PC-9 (cell line): Measurements from ENCODE around the gene CNP. TPM values are rescaled to one million over a fixed set of nuclear protein-coding genes. Genes with fewer than 3 reads are reported as not detected.

ENCODE experiments used
- BruUV-seq: library from RNA; stranded (reverse); fragments of 400-500 nt; replicated peaks from 2 replicates; lab custom pipeline; 2021; lab: Mats Ljungman, UMichigan
- CTCF ChIA-PET: fragments of 300-600 bp; sonication (Branson Sonifier 250); formaldehyde crosslinking; loops from one replicate; lab custom pipeline; 2022; ENCODE audit warnings: antibody characterized with exemption; lab: Charles Lee
- POLR2A ChIA-PET: fragments of 300-600 bp; sonication (Branson Sonifier 250); formaldehyde crosslinking; loops from one replicate; lab custom pipeline; 2022; ENCODE audit warnings: antibody characterized with exemption; ENCODE audit not compliant: unreplicated experiment; lab: Charles Lee
- DNase-seq, 2 experiments: peaks; one replicate each; pipeline versions ENCODE4 v3.0.0 to v3.0.0-alpha.2; 2015 to 2022; ENCODE audit warnings: mixed read lengths in 1 of 2
- H2AFZ ChIP-seq: fragments of 200-600 bp; sonication (generic); 2 replicates; pipeline ENCODE4 v1.8.1; 2017; ENCODE audit warnings: antibody characterized with exemption
- H3F3A ChIP-seq: fragments of 200-600 bp; sonication (generic); 2 replicates; pipeline ENCODE4 v1.8.1; 2017; ENCODE audit warnings: antibody characterized with exemption, mild to moderate bottlenecking, low read depth; ENCODE audit not compliant: insufficient read depth
- H3K27ac ChIP-seq: fragments of 200-600 bp; sonication (generic); 2 replicates; pipeline ENCODE4 v1.6.1; 2016; ENCODE audit warnings: mixed run types
- H3K27me3 ChIP-seq: fragments of 200-600 bp; sonication (generic); 2 replicates; pipeline ENCODE4 v1.6.1; 2016; ENCODE audit warnings: low read depth, mixed run types; ENCODE audit not compliant: insufficient read depth
- H3K36me3 ChIP-seq: fragments of 200-600 bp; sonication (generic); 2 replicates; pipeline ENCODE4 v1.6.1; 2016; ENCODE audit warnings: low read depth, mixed run types
- H3K4me1 ChIP-seq: fragments of 200-600 bp; sonication (generic); replicated peaks from 2 replicates; pipeline ENCODE4 v1.6.1; 2016; ENCODE audit warnings: mixed run types; ENCODE audit not compliant: insufficient read depth
- H3K4me2 ChIP-seq: fragments of 200-600 bp; sonication (generic); 2 replicates; pipeline ENCODE4 v1.6.1; 2017; ENCODE audit warnings: mixed run types
- H3K4me3 ChIP-seq: fragments of 200-600 bp; sonication (generic); 2 replicates; pipeline ENCODE4 v1.6.1; 2016; ENCODE audit warnings: mixed run types
- H3K79me2 ChIP-seq: fragments of 200-600 bp; sonication (generic); 2 replicates; pipeline ENCODE4 v1.6.1; 2017; ENCODE audit warnings: low read depth, mixed run types
- H3K9me2 ChIP-seq: fragments of 200-600 bp; sonication (generic); 2 replicates; pipeline ENCODE4 v1.8.1; 2017; ENCODE audit warnings: mild to moderate bottlenecking; ENCODE audit not compliant: insufficient read depth
- H3K9me3 ChIP-seq: fragments of 200-600 bp; sonication (generic); 2 replicates; pipeline ENCODE4 v1.8.1; 2016; ENCODE audit warnings: low read depth; ENCODE audit not compliant: insufficient read depth
- H4K20me1 ChIP-seq: fragments of 200-600 bp; sonication (generic); 2 replicates; pipeline ENCODE4 v1.8.1; 2017; ENCODE audit not compliant: insufficient read depth
- EZH2 ChIP-seq: fragments of 200-600 bp; sonication (generic); IDR thresholded peaks from 2 replicates; pipeline ENCODE4 v1.8.0; 2017; ENCODE audit warnings: antibody characterized with exemption, low read depth
- intact Hi-C: fragments of 100-400 bp; cut with micrococcal nuclease; formaldehyde crosslinking; loops from one replicate; pipeline ENCODE4 v1.10.0; 2022; ENCODE audit not compliant: unreplicated experiment
- total RNA-seq: library from RNA; stranded (reverse); gene quantifications from 2 replicates; pipeline ENCODE4 v1.2.3, GENCODE V29; 2021
- TF ChIP-seq, protein P1 (sequence below): fragments of 200-600 bp; sonication (generic); conservative IDR thresholded peaks from 2 replicates; pipeline ENCODE4 v1.6.1; 2017; ENCODE audit warnings: mixed run types, antibody characterized with exemption, mild to moderate bottlenecking, moderate library complexity

Gene CNP
- total RNA-seq, 1 experiment from 2014 or later, result 64.7 TPM

DNA sequence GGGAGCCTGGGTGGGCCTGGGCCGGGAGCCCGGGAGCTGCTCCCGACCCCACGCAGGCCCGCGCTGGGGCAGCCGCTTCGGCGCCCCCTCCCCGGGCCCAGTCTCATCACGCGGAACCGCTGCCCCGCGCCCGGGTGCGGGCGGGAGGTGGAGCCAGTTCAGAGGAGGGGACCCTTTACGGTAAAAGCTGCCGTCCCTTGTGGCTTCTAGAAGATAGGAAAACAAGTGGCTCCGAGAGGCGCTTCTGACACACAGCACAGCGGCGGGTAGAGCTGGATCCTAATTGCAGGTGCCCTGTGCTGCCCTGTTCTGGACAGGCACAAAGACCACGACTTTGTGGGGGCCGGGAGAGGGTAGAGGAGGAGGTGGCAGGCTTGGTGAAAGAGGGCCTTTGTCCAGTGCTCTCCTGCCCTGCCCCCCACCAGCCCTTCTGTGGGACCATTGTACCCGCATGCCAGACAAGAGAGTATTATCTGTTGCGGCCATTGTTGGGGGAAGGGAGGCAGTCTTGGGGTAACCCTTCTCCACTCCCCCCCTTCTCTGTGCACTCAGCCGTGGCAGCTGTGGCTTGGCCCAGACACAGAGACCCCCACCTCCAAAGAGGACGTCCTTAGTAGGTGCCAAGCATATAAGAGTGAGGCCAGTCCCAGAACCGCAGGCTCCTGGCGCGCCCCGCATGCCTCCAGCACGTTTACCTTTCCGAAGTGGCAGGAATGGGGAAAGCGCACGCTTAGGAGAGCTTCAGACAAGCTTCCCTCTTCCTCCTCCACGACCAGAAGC lies 736 bp downstream of the CNP start:
- intact Hi-C loops, result loop anchor here (5.0 kb wide), 1 partner anchor 550 kb away; no protein-coding TSS in a partner anchor
- H3K27me3 ChIP-seq, result no peaks in the 10 kb centered on the region
- POLR2A ChIA-PET, result no interaction called here
- H3K79me2 ChIP-seq, result peaks cover 16% of the 10 kb centered on the region
- TF ChIP-seq, protein P1, sequence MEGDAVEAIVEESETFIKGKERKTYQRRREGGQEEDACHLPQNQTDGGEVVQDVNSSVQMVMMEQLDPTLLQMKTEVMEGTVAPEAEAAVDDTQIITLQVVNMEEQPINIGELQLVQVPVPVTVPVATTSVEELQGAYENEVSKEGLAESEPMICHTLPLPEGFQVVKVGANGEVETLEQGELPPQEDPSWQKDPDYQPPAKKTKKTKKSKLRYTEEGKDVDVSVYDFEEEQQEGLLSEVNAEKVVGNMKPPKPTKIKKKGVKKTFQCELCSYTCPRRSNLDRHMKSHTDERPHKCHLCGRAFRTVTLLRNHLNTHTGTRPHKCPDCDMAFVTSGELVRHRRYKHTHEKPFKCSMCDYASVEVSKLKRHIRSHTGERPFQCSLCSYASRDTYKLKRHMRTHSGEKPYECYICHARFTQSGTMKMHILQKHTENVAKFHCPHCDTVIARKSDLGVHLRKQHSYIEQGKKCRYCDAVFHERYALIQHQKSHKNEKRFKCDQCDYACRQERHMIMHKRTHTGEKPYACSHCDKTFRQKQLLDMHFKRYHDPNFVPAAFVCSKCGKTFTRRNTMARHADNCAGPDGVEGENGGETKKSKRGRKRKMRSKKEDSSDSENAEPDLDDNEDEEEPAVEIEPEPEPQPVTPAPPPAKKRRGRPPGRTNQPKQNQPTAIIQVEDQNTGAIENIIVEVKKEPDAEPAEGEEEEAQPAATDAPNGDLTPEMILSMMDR, result no peak
- no peak for TF ChIP-seq EZH2
- peaks cover 33% of the 10 kb centered on the region for H3F3A ChIP-seq
- H3K4me3 ChIP-seq, result peak overlapping the region; percentile 78
- no peak for DNase-seq
- CTCF ChIA-PET, result no interaction called here
- peak overlapping the region; percentile 93 for H2AFZ ChIP-seq
- peak overlapping the region; percentile 99 for H3K4me2 ChIP-seq
- BruUV-seq, result TSS peak; percentile 42
- H3K4me1 ChIP-seq, result peaks cover 18% of the 10 kb centered on the region
- H3K36me3 ChIP-seq, result peaks cover 7% of the 10 kb centered on the region; the same call in 1 of the 2 replicates
- H4K20me1 ChIP-seq, result peaks cover under 1% of the 10 kb centered on the region; the same call in 1 of the 2 replicates
- H3K9me3 ChIP-seq, result no peaks in the 10 kb centered on the region
- peak overlapping the region; percentile 93 for H3K27ac ChIP-seq
- H3K9me2 ChIP-seq, result no peaks in the 10 kb centered on the region

DNA sequence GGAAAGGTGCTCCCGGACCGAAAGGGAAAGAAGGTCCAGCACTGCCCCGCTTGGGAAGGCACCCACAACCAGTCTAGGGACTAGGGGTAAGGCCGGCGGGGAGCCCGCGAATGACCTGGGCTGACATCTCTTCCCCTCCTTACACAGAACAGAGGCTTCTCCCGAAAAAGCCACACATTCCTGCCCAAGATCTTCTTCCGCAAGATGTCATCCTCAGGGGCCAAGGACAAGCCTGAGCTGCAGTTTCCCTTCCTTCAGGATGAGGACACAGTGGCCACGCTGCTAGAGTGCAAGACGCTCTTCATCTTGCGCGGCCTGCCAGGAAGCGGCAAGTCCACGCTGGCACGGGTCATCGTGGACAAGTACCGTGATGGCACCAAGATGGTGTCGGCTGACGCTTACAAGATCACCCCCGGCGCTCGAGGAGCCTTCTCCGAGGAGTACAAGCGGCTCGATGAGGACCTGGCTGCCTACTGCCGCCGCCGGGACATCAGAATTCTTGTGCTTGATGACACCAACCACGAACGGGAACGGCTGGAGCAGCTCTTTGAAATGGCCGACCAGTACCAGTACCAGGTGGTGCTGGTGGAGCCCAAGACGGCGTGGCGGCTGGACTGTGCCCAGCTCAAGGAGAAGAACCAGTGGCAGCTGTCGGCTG lies 1.5 kb downstream of the CNP start:
- H3K27me3 ChIP-seq, result no peaks in the 10 kb centered on the region
- peaks cover 26% of the 10 kb centered on the region for H3K4me1 ChIP-seq
- H3K79me2 ChIP-seq, result peaks cover 16% of the 10 kb centered on the region
- H4K20me1 ChIP-seq, result peaks cover 5% of the 10 kb centered on the region; the same call in 1 of the 2 replicates
- H3K4me3 ChIP-seq, result peak overlapping the region; percentile 78; the same call in 1 of the 2 replicates
- peaks cover 7% of the 10 kb centered on the region; the same call in 1 of the 2 replicates for H3K36me3 ChIP-seq
- no peak overlapping the region for H3K27ac ChIP-seq
- H3F3A ChIP-seq, result peaks cover 40% of the 10 kb centered on the region
- POLR2A ChIA-PET, result no interaction called here
- CTCF ChIA-PET, result no interaction called here
- H3K9me3 ChIP-seq, result no peaks in the 10 kb centered on the region
- no peak for DNase-seq
- no peak for TF ChIP-seq EZH2
- TF ChIP-seq, protein P1, result no peak
- peak overlapping the region; percentile 99 for H3K4me2 ChIP-seq
- intact Hi-C loops, result loop anchor here (5.0 kb wide), 1 partner anchor 549 kb away; no protein-coding TSS in a partner anchor
- BruUV-seq, result no TSS peak
- H2AFZ ChIP-seq, result no peak overlapping the region
- no peaks in the 10 kb centered on the region for H3K9me2 ChIP-seq

DNA sequence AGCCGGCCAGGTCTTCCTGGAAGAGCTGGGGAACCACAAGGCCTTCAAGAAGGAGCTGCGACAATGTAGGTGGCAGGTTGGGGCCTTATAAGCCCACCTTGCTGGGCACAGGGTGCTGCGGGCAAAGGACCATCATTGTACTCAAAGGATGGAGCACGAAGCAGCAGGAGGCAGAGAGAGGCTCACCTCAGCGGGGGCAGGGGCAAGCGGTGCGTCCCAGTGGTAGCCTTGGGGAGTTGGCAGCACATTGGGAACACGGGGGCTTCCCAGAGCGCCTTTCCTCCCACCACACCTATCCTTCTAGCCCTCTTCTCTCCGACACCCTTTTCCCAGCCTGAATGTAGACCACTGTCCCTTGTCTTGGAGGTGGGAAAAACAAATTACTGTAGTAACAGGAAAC lies 2.1 kb downstream of the CNP start:
- CTCF ChIA-PET, result no interaction called here
- peaks cover 11% of the 10 kb centered on the region for H4K20me1 ChIP-seq

More for the DNA sequence above, 2.1 kb downstream of the CNP start:
- no peak overlapping the region for H3K27ac ChIP-seq
- POLR2A ChIA-PET, result no interaction called here
- no peaks in the 10 kb centered on the region for H3K9me3 ChIP-seq
- H2AFZ ChIP-seq, result no peak overlapping the region
- peaks cover 32% of the 10 kb centered on the region for H3K4me1 ChIP-seq
- no peak for DNase-seq
- H3K27me3 ChIP-seq, result no peaks in the 10 kb centered on the region
- no peak overlapping the region for H3K4me2 ChIP-seq
- H3K36me3 ChIP-seq, result peaks cover 7% of the 10 kb centered on the region; the same call in 1 of the 2 replicates
- H3K79me2 ChIP-seq, result peaks cover 16% of the 10 kb centered on the region
- intact Hi-C loops, result loop anchor here (5.0 kb wide), 1 partner anchor 549 kb away; no protein-coding TSS in a partner anchor
- no peak overlapping the region for H3K4me3 ChIP-seq
- no TSS peak for BruUV-seq
- TF ChIP-seq EZH2, result no peak
- TF ChIP-seq, protein P1, result no peak
- H3K9me2 ChIP-seq, result no peaks in the 10 kb centered on the region
- H3F3A ChIP-seq, result peaks cover 46% of the 10 kb centered on the region
